HG03457 (cell line): Measurements from ENCODE around the gene TP63.
"Not testable (repeated sequence)": the region's sequence is repeated elsewhere in the genome, so short reads cannot be mapped to it uniquely, and the experiment has no call there.

Experiments
- ATAC-seq: cut with Tn5 transposase; IDR thresholded peaks from one replicate; pipeline ENCODE4 v1.9.1; 2021; ENCODE audit warnings: moderate number of reproducible peaks; ENCODE audit not compliant: unreplicated experiment

Gene TP63

DNA sequence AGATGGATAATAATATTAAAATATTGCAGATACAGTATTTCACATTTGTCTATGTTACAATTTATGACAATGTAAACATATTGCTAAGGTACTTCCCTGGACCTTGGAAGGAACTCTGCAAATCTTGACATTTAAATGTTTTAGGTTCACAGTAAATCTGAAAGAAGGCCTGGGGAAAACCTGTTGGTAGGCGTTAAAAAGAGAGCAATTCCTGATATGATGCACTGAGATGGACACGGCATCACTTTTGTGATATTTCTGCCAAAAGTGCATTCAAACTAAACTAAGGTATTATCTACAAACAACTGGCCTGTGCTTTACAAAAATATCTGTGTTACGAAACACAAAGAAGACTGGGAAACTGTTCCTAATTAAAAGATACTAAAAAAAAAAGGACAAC lies 6.1 kb upstream of the TP63 start:
- no peak for ATAC-seq

DNA sequence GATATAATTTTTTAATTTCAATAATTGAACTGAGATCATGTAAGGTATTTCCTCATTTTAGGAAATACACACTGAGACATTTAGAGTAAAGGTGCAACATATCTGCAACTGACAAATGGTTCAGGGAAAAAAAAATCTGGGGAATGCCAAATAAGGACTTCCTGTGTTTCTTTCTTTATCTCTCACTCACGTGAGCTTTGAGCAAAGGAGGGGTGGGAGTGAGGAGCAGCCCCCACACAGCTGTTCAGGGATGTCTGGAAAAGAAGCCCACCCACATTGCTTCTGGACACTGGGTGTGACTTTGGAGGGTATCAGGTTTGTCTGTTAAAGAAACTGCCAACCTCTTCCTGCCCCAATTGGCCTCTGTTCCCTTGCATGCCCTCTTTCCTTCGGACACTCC lies 5.6 kb upstream of the TP63 start:
- ATAC-seq: no peak

DNA sequence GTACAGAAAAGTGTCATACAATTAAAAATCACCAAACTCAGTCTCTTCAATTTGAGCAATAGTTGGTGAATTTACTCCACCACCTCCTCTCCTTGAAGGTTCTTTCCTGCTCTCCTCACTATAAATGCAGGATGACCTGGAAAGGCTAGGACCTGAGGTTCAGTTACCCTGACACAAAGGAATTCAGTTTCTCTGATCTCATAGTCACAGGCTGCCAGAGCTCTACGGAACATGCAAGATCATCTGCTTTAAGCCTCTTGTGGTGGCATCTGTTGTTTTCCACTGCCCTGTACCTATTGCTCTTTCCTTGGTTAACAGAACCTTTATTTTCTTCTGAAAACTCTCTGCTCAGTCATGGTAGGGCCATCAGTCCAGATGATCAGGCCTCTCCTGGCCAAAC lies 4.9 kb upstream of the TP63 start:
- no peak for ATAC-seq

DNA sequence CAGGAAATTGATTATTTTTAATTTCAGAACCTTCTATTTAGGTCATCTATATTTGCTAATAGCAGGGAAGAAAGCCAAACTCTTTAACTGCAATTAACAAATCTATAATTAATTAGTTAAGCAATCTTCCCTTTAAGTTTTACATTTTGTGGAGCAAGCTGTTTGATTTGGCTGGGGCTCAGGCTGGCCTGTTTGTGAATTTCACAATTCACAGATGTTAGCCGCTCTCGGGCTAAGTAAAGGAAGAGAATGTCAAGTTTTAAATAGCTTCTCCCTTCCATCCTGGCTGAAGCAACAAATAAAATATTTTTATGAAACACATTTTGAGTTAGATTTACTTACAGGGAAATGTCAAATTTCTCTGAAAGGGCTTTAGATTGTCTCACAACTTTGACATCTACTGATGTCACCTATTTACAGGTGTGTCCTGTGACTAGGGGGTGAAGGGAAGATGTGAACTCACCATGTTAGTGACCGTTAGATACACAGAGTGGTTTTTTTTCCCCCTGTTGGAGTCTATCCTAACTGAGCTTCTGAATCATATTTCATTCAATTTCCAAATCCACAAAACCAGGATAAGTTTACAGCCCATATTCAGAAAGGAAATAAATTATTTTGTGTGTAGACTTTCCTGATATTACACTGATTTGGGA lies 1.3 kb upstream of the TP63 start:
- ATAC-seq: no peak

DNA sequence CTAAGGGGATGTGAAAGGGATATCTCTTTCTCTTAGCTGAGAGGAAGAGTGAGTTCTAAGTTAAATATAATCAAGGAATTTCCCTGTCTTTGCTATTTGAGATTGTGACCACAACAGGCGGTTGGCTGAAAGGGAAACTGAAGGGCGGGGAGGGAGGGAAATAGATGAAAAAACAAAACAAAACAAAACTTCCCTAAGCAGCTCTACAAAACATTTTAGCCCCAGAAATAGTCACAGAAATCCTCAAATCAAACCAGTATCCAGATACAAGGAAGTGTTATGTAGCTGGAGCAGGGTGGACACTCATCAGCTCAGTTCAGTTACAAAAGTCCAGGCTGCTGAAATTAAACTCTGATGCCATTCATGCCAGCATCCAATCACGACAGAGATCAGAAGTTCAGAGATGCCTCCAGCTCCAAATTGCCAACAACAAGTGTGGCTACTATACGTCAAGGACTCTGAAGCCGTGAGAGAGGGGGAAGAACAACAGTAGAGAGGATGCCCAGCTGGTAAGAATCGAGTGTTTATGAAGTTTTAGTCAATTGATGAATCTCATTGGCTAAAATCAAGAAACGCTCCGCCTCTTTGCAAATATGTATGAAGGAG lies 319 bp upstream of the TP63 start:
- ATAC-seq: peak; percentile 76

DNA sequence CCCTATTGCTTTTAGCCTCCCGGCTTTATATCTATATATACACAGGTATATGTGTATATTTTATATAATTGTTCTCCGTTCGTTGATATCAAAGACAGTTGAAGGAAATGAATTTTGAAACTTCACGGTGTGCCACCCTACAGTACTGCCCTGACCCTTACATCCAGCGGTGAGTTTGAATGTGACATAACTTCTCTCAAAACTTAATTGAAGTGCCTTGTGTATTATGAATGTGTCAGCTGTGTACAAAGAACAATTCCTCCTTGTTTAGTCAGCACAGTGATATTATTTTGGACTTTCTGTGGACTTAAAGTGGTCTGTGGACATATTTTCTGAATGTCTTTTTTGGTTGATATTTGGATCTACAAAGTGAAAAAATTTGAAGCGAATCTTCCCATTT lies 220 bp downstream of the TP63 start:
- no peak for ATAC-seq

DNA sequence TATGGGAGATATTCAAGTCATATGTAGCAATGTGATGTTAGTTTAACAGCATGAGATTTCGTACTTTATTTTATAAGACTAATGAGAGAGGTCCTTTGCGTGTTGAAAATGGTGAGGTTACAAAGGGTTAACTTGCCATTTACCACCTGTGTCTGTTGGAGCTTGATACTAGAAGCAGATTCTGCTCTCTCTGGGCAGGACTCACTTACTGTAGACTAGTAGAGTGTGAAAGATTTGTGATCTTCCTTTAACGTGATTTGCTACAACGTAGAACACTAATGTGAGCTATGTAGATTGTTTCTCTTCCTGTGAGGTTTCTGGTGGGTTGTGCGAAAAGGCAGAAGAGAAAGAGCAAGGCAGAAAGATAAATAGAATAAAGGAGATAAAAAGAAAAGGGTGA lies 1.1 kb downstream of the TP63 start:
- no peak for ATAC-seq

DNA sequence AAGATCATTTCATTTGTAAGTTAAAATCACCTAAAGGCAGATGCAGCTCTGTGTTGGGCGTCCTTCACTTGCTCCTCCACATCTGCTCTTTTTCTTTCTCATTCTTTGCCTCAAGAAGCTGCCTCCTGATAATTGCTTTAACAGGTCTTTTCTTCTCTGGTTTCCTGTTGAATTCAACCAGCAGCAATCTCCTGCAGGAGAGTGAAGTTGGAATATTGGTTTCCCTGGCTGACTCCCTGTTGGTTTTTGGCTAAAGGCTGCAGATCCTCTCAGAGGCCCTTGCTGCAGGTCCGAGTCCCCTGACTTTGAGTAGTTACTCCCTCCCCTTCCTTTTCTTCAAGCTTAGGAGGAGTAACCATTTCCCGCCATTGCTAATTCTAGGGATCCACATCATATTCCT lies 4.2 kb downstream of the TP63 start:
- no peak for ATAC-seq

DNA sequence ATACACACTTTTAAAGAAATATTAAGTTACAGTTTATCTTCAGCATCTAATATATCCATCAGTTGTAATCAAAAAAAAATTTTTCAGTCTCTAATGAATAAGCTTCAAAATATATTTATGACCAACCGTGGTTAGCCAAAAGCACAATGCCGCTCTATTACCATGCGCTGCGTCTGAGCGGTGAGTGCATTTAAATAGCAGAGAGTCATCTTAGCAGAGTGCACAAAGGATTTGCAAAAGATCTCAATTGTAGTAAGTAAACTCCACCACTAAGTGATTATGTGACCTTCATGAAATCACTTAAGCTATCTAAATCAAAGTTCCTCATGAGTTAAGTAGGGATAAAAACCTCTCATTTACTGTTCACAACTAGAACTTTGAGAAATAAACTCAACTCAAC lies 4.9 kb downstream of the TP63 start:
- ATAC-seq: no peak

DNA sequence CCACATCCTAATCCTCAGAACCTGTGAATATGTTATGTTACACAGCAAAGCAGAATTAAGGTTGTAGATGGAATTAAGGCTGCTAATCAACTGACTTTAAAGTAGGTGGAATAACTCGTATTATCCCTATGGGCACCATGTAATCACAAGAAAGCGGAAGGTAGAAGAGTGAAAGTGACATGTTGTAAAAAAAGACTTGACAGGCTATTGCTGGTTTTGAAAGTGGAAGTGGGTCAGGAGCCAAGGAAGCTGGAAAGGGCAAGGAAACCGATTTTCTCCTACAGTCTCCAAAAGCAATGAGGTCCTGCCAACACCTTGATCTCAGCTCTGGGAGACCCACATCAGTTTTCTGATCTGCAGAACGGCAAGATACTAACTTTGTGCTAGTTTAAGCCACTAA lies 6.6 kb downstream of the TP63 start:
- ATAC-seq: no peak

DNA sequence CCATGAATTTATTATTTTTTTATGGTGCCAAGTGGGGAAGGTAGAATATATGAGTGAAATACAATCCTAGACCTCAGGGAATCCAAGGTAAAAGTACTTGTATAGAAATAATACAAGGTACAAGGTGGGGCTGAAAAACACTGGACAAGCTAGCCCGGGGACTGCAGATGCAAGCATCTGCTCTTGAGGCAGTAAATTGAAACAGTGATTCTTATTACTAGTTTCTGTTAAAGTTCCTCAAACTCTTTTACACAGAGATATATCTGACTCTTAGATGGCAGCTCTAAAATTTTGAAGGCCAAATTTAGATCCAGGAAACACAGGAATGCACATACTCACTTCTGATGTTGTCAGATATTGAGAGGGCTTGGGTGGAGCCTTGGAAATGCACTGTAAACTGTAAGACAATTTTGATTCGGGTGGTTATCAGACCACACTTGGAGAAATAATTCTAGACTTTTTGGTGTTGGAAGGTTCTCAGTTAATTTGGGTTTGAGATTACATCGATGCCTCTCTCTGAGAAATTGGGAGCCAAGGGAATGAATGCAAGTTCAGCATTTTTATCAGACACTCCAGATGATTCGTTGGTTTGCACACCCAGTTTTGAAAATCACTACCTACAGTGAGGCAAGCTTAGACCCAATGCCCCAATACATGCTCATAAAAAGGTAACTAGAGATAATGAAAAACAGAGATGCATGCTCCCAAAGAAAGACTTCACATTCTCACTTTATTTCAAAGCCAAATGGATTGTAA lies 7.3 kb downstream of the TP63 start:
- no peak for ATAC-seq

DNA sequence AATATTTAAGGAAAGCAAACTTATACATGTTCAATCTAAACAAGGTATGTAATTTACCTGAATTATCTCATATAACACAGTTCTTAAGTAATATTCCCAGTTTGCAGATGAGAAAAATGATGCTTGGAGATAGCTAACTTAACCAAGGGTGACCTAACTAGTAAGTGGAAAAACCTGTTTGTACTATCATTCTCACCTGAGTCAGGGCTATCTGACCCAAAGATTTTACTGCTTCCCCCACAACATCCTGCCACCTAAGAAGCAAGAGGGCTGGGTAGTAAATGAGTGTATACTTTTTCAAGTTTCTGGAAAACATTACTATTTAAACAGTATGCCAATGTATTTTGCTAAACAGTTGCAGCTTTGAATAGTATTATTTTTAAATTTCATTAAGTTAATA lies 10.6 kb downstream of the TP63 start:
- ATAC-seq: no peak

DNA sequence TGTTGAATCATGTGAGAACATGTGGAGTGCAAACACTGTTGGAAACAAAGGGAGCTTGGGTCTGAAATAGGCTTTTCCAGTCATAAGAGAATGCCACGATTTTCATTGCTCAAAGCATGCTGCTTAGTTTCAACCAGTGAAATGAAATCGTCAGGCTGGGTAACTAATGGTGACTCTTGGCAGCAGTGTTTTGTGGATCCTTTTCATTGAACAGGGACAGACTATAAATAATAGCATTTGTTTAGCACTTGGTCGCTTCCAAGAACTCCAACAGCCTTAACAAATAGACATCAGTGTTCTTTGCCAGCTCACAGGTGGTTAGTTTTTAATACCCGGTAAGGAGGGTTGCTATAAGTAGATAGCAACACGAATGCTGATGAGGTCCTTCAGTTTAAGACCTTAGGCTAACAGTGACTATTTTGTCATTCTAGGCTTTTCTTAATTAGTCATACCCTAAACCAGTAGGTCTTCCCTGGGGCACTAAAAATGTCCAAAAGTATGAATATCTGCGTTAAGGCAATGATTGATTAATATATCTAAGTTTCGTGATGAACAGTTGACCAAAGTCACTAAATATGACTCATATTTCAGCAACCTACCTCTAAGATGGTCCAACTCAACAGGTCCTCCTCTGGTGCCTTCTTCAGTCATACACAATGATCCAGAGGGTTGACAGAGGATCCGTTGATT lies 15.8 kb downstream of the TP63 start:
- ATAC-seq: no peak

DNA sequence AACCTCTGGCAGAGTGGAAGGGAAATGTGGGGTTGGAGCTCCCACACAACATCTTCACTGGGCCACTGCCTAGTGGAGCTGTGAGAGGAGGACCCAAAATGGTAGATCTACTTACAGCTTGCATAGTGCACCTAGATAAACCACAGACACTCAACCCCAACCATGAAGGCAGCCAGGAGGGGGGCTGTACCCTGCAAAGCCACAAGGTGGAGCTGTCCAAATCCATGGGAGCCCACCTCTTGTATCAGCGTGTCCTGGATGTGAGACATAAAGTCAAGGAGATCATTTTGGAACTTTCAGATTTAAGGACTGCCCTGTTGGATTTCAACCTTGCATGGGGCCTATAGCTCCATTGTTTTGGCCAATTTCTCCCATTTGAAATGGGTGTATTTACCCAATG lies 20.9 kb downstream of the TP63 start:
- no peak for ATAC-seq

DNA sequence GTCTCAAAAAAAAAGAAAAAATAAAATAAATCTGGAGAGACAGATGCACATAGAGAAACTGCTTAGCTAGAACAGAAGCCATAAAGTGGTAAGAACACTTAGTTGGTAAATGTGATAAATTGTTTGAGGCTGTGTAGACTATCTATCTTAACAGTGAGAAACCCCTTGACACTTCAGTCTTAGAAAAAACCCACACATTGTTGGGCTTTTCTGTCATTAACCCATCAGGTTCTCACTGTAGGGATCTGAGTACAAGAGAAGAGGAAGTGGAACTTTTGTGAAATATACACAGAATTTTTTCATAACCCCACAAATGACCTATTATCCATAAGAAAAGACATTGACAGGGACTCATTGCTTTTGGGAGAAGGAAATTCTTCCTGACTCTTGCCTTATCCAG lies 24.4 kb downstream of the TP63 start:
- ATAC-seq: peak; percentile 67

DNA sequence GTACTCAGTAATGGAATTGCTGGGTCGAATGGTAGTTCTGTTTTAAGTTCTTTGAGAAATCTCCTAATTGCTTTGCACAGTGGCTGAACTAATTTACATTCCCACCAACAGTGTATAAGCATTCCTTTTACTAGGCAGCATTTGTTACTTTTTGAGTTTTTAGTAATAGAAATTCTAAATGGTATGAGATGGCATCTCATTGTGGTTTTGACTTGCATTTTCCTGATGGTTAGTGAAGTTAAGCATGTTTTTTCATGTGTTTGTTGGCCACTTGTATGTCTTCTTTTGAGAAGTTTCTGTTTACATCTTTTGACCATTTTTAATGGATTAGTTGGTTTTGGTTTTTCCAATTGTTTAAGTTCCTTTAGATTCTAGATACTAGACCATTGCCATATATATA lies 28.4 kb downstream of the TP63 start:
- no peak for ATAC-seq

DNA sequence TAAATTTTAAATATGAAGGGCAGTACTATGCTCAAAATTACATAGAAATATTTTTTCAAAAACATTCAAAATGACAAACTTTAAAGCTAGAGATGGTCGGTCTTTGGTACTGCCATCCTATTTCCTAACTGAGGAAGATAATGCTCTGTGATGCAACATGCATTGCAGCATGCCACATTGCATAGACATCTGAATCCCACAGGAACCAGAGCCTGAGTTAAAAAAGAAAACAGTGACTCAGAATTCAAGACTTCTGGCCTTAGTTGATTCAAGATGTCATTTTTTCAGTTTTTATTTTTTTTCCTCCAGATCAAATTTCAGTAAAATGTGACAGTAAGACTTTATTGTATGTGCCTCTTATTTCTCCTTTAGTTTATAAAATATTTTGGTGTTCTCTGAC lies 33.1 kb downstream of the TP63 start:
- no peak for ATAC-seq

DNA sequence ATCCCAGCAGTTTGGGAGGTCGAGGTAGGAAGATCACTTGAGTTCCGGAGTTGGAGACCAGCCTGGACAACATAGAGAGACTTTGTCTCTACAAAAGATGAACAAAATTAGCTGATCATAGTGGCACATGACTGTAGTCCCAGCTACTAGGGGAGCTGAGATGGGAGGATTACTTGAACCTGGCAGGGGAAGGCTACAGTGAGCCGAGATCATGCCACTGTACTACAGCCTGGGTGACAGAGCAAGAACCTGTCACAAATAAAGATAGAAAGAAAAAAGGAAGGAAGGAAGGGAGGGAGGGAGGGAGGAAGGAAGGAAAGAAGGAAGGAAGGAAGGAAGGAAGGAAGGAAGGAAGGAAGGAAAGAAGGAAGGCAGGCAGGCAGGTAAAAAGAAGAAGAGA lies 41.2 kb downstream of the TP63 start:
- ATAC-seq: not testable (repeated sequence)

DNA sequence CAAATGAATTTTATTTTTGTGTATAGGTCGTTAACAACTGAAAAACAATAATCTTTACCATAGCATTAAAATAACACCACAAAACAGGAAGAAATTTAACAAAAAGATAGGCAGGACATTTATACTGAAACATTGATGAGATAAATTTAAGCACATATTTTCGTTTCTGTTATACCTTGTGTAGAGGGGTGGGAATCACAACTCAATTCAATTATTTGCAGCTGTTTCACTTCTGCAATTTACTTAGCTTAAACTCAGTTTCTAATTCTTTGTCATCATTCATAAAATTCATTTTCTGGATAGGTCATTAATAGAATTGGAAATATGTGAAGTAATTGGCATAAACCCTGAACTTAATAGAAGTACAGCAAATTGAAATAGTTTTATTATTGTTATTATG lies 42.3 kb downstream of the TP63 start:
- peak; percentile 83 for ATAC-seq

DNA sequence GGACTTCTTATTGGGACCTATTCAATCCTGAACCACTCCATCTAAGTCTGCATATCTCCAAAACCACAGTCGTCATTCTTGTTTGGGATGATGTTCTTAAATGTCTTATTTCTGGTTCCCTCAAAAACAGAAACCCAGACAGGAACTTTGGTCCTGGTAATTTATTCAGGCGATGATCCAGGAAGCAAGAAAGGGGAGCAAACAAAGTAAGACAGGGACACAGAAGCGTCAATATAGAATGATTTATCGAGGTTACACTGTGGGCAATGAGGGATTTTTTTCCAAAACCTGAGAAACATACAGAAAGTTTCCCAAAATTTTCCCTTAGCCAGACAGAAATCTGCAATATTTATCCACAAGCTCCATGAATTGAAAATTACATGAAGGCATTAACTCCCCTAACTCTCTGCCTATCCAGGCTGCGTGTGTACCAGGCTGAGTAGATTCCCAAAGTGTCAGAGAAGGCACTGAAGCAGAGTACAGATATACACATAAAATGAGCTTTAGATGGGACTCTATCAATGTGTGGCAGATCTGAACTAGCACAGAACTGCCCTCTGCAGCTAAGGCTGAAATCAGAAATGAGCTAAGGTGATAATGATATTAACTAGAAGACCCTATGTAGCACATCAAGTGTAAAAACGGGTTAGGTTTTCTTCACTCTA lies 43.2 kb downstream of the TP63 start:
- ATAC-seq: no peak

DNA sequence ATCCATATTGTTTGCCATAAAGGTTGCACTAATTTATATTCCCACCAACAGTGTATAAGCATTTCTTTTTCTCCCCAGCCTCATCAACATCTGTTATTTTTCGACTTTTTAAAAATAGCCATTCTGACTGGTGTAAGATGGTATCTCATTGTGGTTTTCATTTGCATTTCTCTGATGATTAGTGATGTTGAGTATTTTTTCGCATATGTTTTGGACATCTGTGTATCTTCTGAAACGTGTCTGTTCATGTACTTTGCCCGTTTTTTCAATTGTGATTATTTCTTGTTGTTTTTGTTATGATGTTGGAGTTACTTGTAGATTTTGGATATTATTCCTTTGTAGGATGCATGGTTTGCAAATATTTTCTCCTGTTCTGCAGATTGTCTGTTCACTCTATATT lies 46.5 kb downstream of the TP63 start:
- ATAC-seq: no peak
